PFSK-1 (cell line): ENCODE measurements around the gene FUT6.

Experiments used
- FOXP2 ChIP-seq: optimal IDR thresholded peaks from 2 replicates; pipeline ENCODE3; 2011; ENCODE audit warnings: borderline replicate concordance, control low read depth, inconsistent platforms; ENCODE audit not compliant: insufficient read depth; ENCODE audit errors: extremely low read length, extremely low read depth
- POLR2AphosphoS5 ChIP-seq: IDR thresholded peaks from 2 replicates; pipeline ENCODE4 v1.6.1; 2012; ENCODE audit warnings: low read depth, mild to moderate bottlenecking, control low read depth, low read length, moderate library complexity
- REST ChIP-seq, 2 experiments: IDR thresholded peaks; 2 replicates each; pipeline versions ENCODE4 v1.6.1 to v1.8.0; 2011 to 2012; ENCODE audit warnings: low read depth in 2 of 2, low read length in 2 of 2, control low read depth in 1 of 2, inconsistent platforms in 1 of 2, mild to moderate bottlenecking in 1 of 2, moderate library complexity in 1 of 2; ENCODE audit not compliant: insufficient read depth in 1 of 2
- SIN3A ChIP-seq: IDR thresholded peaks from 2 replicates; pipeline ENCODE4 v1.6.1; 2012; ENCODE audit warnings: mild to moderate bottlenecking, low read length, moderate library complexity, borderline replicate concordance; ENCODE audit not compliant: insufficient read depth
- TAF1 ChIP-seq: IDR thresholded peaks from 2 replicates; pipeline ENCODE4 v1.6.1; 2012; ENCODE audit warnings: low read length, control low read depth, borderline replicate concordance; ENCODE audit not compliant: insufficient read depth

Gene FUT6

GRCh38 chr19:5851302-5851701, 11.8 kb upstream of the FUT6 start, which contains the start of gene FUT3:
TSS of gene FUT3 (minus strand) at chr19:5851449.
- TF ChIP-seq TAF1 (no peak), SIN3A (no peak), FOXP2 (no peak), POLR2AphosphoS5 (no peak), REST (IDR thresholded peaks at IDR 0.05; ENCODE audit: insufficient read depth in 1 of 2, low read depth in 2 of 2, low read length in 2 of 2) (no peak)

- TF ChIP-seq FOXP2 (no peak), TAF1 (no peak), POLR2AphosphoS5 (no peak), SIN3A (no peak), REST (IDR thresholded peaks at IDR 0.05; ENCODE audit: insufficient read depth in 1 of 2, low read depth in 2 of 2, low read length in 2 of 2) (no peak)
These were observed 11.3 kb upstream of the FUT6 start for GRCh38 chr19:5850743-5851293.

GRCh38 chr19:5850189-5850588, 10.7 kb upstream of the FUT6 start:
- TF ChIP-seq FOXP2 (no peak), REST (IDR thresholded peaks at IDR 0.05; ENCODE audit: insufficient read depth in 1 of 2, low read depth in 2 of 2, low read length in 2 of 2) (no peak), POLR2AphosphoS5 (no peak), TAF1 (no peak), SIN3A (no peak)

GRCh38 chr19:5844456-5845433, 5.2 kb upstream of the FUT6 start:
- TF ChIP-seq SIN3A (no peak), POLR2AphosphoS5 (no peak), REST (IDR thresholded peaks at IDR 0.05; ENCODE audit: insufficient read depth in 1 of 2, low read depth in 2 of 2, low read length in 2 of 2) (no peak), TAF1 (no peak), FOXP2 (no peak)
